K562 (cell line): ENCODE results near the gene MDFIC. TPM values are rescaled to one million over a fixed set of nuclear protein-coding genes. Genes with fewer than 3 reads are reported as not detected.

ENCODE experiments used
- ATAC-seq: fragments of 200-7000 bp; cut with Tn5 transposase; 3 replicates; pipeline ENCODE4 v1.9.1; 2020; ENCODE audit warnings: moderate library complexity
- BruUV-seq: library from RNA; stranded (reverse); fragments of 400-500 nt; replicated peaks from 2 replicates; lab custom pipeline; 2021; lab: Mats Ljungman, UMichigan
- CTCF ChIA-PET: fragments of 300-600 bp; formaldehyde crosslinking; extraction: SDS; loops from one replicate; lab custom pipeline; 2021; ENCODE audit warnings: low intra/inter-chr PET ratio; lab: Yijun Ruan, JAX
- POLR2A ChIA-PET: fragments of 300-600, 350-650 bp; sonication (Branson Sonifier 250); formaldehyde crosslinking; extraction: SDS; loops from one replicate; lab custom pipeline; 2021; ENCODE audit warnings: antibody characterized with exemption, inconsistent platforms; lab: Yijun Ruan, JAX
- DNase-seq, 4 experiments: peaks; one replicate each; pipeline versions ENCODE4 v3.0.0 to v3.0.0-alpha.2; 2011 to 2018; ENCODE audit warnings: low spot score in 3 of 4, mixed read lengths in 3 of 4; ENCODE audit errors: extremely low read depth in 1 of 4
- FAIRE-seq: peaks from 2 replicates; lab custom pipeline; 2011; peaks lifted over from hg19 to GRCh38; lab: Jason Lieb, UNC
- H2AFZ ChIP-seq: 2 replicates; pipeline ENCODE4 v1.6.0; 2011; ENCODE audit warnings: low read depth, low read length, control low read depth, inconsistent platforms
- H3K27ac ChIP-seq: fragments of 200-600 bp; 3 replicates; pipeline ENCODE4 v1.8.0; 2011; ENCODE audit warnings: low read depth, mild to moderate bottlenecking, control low read depth, inconsistent platforms, low read length, moderate library complexity, mixed read lengths; ENCODE audit errors: extremely low read depth
- H3K27me3 ChIP-seq, 2 experiments: fragments of 300-600 bp in 1 of 2; 2 replicates in 1 of 2; 3 replicates in 1 of 2; pipeline versions ENCODE4 v1.6.0 to v1.8.0; 2011; ENCODE audit warnings: inconsistent platforms in 2 of 2, low read length in 2 of 2, mild to moderate bottlenecking in 1 of 2, mixed read lengths in 1 of 2, moderate library complexity in 1 of 2; ENCODE audit not compliant: control insufficient read depth in 2 of 2, insufficient read depth in 2 of 2
- H3K36me3 ChIP-seq: fragments of 300-600 bp; 3 replicates; pipeline ENCODE4 v1.8.0; 2011; ENCODE audit warnings: mild to moderate bottlenecking, low read length, inconsistent platforms; ENCODE audit not compliant: control insufficient read depth, insufficient read depth
- H3K4me1 ChIP-seq, 2 experiments: fragments of 200-600 bp in 1 of 2; replicated peaks in 1 of 2; 2 replicates in 1 of 2; 3 replicates in 1 of 2; pipeline versions ENCODE4 v1.5.1 to v1.8.0; 2011; ENCODE audit warnings: inconsistent platforms in 2 of 2, low read length in 2 of 2, mild to moderate bottlenecking in 1 of 2, mixed read lengths in 1 of 2, moderate library complexity in 1 of 2; ENCODE audit not compliant: control insufficient read depth in 2 of 2, insufficient read depth in 2 of 2
- H3K4me2 ChIP-seq: 2 replicates; pipeline ENCODE4 v1.6.1; 2011; ENCODE audit warnings: low read length, control low read depth, inconsistent platforms, mixed read lengths; ENCODE audit not compliant: insufficient read depth
- H3K4me3 ChIP-seq: fragments of 200-600 bp; sonication (generic), shearing (Covaris generic); 2 replicates; pipeline ENCODE4 v1.5.1; 2016; ENCODE audit warnings: control low read depth, inconsistent platforms
- H3K79me2 ChIP-seq: fragments of 200-600 bp; 3 replicates; pipeline ENCODE4 v1.8.0; 2011; ENCODE audit warnings: low read length, inconsistent platforms; ENCODE audit not compliant: control insufficient read depth, insufficient read depth
- H3K9ac ChIP-seq, 2 experiments: 2 replicates each; pipeline versions ENCODE4 v1.6.0 to v1.6.1; 2011; ENCODE audit warnings: low read depth in 2 of 2, low read length in 2 of 2, control low read depth in 1 of 2, inconsistent platforms in 1 of 2, mild to moderate bottlenecking in 1 of 2, mixed read lengths in 1 of 2; ENCODE audit not compliant: insufficient read depth in 1 of 2
- H3K9me1 ChIP-seq: one replicate; pipeline ENCODE4 v1.6.0; 2011; ENCODE audit warnings: inconsistent platforms, mild to moderate bottlenecking, low read length, moderate library complexity; ENCODE audit not compliant: control insufficient read depth, insufficient read depth
- H3K9me3 ChIP-seq: replicated peaks from 2 replicates; pipeline ENCODE4 v1.5.1; 2011; ENCODE audit warnings: low read depth, low read length, inconsistent platforms; ENCODE audit not compliant: control insufficient read depth, insufficient read depth
- H4K20me1 ChIP-seq: replicated peaks from 2 replicates; pipeline ENCODE4 v1.6.1; 2011; ENCODE audit warnings: low read length, inconsistent platforms, mixed read lengths; ENCODE audit not compliant: control insufficient read depth, insufficient read depth
- ATF1 ChIP-seq, 2 experiments: fragments of 450-650 bp in 1 of 2; IDR thresholded peaks; 2 replicates each; pipeline ENCODE4 v1.6.1; 2016; ENCODE audit warnings: missing compliant biosample characterization in 1 of 2, missing genetic modification characterization in 1 of 2
- CC2D1A ChIP-seq: fragments of 450-650 bp; IDR thresholded peaks from 2 replicates; pipeline ENCODE4 v1.6.1; 2017; ENCODE audit warnings: mild to moderate bottlenecking
- E2F3 ChIP-seq: fragments of 250-450 bp; sonication (Bioruptor Pico); IDR thresholded peaks from 2 replicates; pipeline ENCODE4 v1.4.0; 2020; ENCODE audit warnings: mild to moderate bottlenecking
- ELK1 ChIP-seq: sonication (generic); formaldehyde crosslinking; IDR thresholded peaks from 2 replicates; pipeline ENCODE4 v1.8.1; 2022; ENCODE audit warnings: missing genetic modification reagents
- ERF ChIP-seq: fragments of 450-650 bp; formaldehyde crosslinking; IDR thresholded peaks from 2 replicates; pipeline ENCODE4 v1.4.0; 2020; ENCODE audit warnings: mild to moderate bottlenecking, mixed read lengths
- ETS2 ChIP-seq: IDR thresholded peaks from 2 replicates; pipeline ENCODE4 v1.6.1; 2016; ENCODE audit warnings: borderline replicate concordance, missing genetic modification characterization, mild to moderate bottlenecking, moderate library complexity, missing compliant biosample characterization; ENCODE audit not compliant: poor library complexity, severe bottlenecking
- MBD2 ChIP-seq: sonication (generic); IDR thresholded peaks from 2 replicates; pipeline ENCODE4 v1.6.1; 2016; ENCODE audit warnings: low read depth, borderline replicate concordance
- MEF2D ChIP-seq: conservative IDR thresholded peaks from 2 replicates; pipeline ENCODE4 v1.6.1; 2016; ENCODE audit warnings: low read depth, missing genetic modification characterization, missing compliant biosample characterization
- PML ChIP-seq: IDR thresholded peaks from 2 replicates; pipeline ENCODE4 v1.6.1; 2012; ENCODE audit warnings: low read length, inconsistent platforms
- PTBP1 ChIP-seq: fragments of 200-400 bp; formaldehyde crosslinking; IDR thresholded peaks from 2 replicates; pipeline ENCODE4 v1.6.1; 2017; ENCODE audit warnings: low read depth, low read length
- RFX7 ChIP-seq: fragments of 250-450 bp; sonication (Bioruptor Pico); IDR thresholded peaks from 2 replicates; pipeline ENCODE4 v1.5.1; 2021; ENCODE audit warnings: mild to moderate bottlenecking
- SPI1 ChIP-seq: IDR thresholded peaks from 2 replicates; pipeline ENCODE4 v1.6.1; 2011; ENCODE audit warnings: low read depth, low read length, control low read depth, borderline replicate concordance
- TEAD2 ChIP-seq: fragments of 450-650 bp; IDR thresholded peaks from 2 replicates; pipeline ENCODE4 v1.6.1; 2016; ENCODE audit warnings: missing genetic modification characterization, control low read depth, missing compliant biosample characterization
- ZFPM2 ChIP-seq: fragments of 250-450 bp; sonication (Bioruptor Pico); IDR thresholded peaks from 2 replicates; pipeline ENCODE4 v1.5.1; 2022; ENCODE audit warnings: mild to moderate bottlenecking
- ZNF41 ChIP-seq: fragments of 250-450 bp; sonication (Bioruptor Pico); conservative IDR thresholded peaks from 2 replicates; pipeline ENCODE4 v1.4.0; 2020; ENCODE audit warnings: mild to moderate bottlenecking
- ZSCAN29 ChIP-seq: fragments of 450-650 bp; IDR thresholded peaks from 2 replicates; pipeline ENCODE4 v1.6.1; 2017
- WGBS: fragments of 100-300 bp; shearing (Covaris generic); methylation state at CpG from one replicate; pipeline ENCODE4 v1.1.6; 2016; ENCODE audit warnings: low coverage, mixed read lengths; ENCODE audit not compliant: insufficient coverage; ENCODE audit errors: missing lambda C conversion rate; 5-methylcytosine and 5-hydroxymethylcytosine counted together
- in situ Hi-C: fragments of 300-500 bp; cut with MboI; formaldehyde crosslinking; loops from 4 replicates; pipeline ENCODE4 v1.15.0; 2018; ENCODE audit warnings: inconsistent platforms, mixed read lengths
- intact Hi-C: fragments of 100-400 bp; cut with micrococcal nuclease; formaldehyde crosslinking; loops from 2 replicates; pipeline ENCODE4 v1.14.2; 2022
- polyA plus RNA-seq, 8 experiments: library from polyadenylated mRNA; depleted of rRNA in 4 of 8; stranded (reverse) in 5 of 8; unstranded in 3 of 8; fragments of >200 nt; fragmentation: Nextera tagmentation in 2 of 8; fragmentation: Illumina TruSeq in 1 of 8; extraction: Ambion mirVana in 2 of 8; extraction: Trizol in 1 of 8; gene quantifications; 2 replicates each; pipeline versions ENCODE4 v1.2.1 to v1.2.3, GENCODE V29; 2011 to 2014; ENCODE audit warnings: inconsistent platforms in 1 of 8, missing spikeins in 1 of 8
- total RNA-seq, 7 experiments: library from RNA; depleted of rRNA in 6 of 7; stranded (reverse); fragments of >200 nt in 6 of 7; fragmentation: Illumina TruSeq in 2 of 7; extraction: Trizol in 2 of 7; gene quantifications; 2 replicates each; pipeline versions ENCODE4 v1.2.1 to v1.2.3, GENCODE V29; 2011 to 2021; ENCODE audit warnings: low replicate concordance in 1 of 7
- TF ChIP-seq, protein P1 (sequence below): sonication (generic); formaldehyde crosslinking; IDR thresholded peaks from 2 replicates; pipeline ENCODE4 v1.8.1; 2023; ENCODE audit warnings: mild to moderate bottlenecking, missing genetic modification reagents
- TF ChIP-seq, protein P2 (sequence below): sonication (generic); formaldehyde crosslinking; IDR thresholded peaks from 2 replicates; pipeline ENCODE4 v1.9.0; 2022; ENCODE audit warnings: mild to moderate bottlenecking, missing genetic modification reagents

Gene MDFIC
- total and polyA plus RNA-seq, 9 of the 15 experiments (the other 6 are each of a cell fraction or from before 2014, with no cell fraction given), result 0.13 to 0.24 TPM; not detected in 7

DNA sequence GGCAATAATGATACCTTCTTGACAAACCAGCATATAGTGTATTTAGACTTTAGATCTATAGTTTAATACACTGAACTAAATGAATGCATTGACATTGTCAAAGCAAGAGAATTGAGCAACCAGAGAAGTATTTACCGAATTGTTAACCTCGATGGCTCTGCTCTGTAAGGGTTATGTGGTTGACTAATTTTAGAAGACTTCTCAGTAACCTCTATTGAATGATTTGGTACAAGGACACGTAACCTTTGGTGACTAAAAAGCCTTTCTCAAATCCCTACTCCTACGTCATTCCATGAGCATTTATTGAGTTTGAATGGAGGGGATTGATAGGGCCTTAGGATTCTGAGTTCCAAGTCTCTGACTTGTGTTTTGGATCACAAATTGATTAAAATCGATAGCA is 67.6 kb downstream of the MDFIC start:
- Histone ChIP-seq H3K79me2 (no peaks in the 10 kb centered on the region), H4K20me1 (no peaks in the 10 kb centered on the region), H3K9me3 (peaks cover 3% of the 10 kb centered on the region; the same call in 1 of the 2 replicates), H3K9ac (no peak overlapping the region), H3K36me3 (no peaks in the 10 kb centered on the region), H3K4me3 (no peak overlapping the region), H3K27me3 (no peaks in the 10 kb centered on the region), H3K27ac (no peak overlapping the region), H3K9me1 (no peaks in the 10 kb centered on the region), H2AFZ (no peak overlapping the region), H3K4me1 (no peaks in the 10 kb centered on the region), H3K4me2 (no peak overlapping the region)
- FAIRE-seq (no peak), DNase-seq (no peak), ATAC-seq (no peak)
- 0% methylated on average over 5 of the region's 5 CpGs for WGBS
- POLR2A ChIA-PET, result no interaction called here
- intact Hi-C loops, result no loop called here
- TF ChIP-seq PML (no peak), PTBP1 (no peak), ETS2 (no peak), ELK1 (no peak), SPI1 (no peak), ZFPM2 (CRISPR knock-in tag) (no peak), CC2D1A (no peak), ZSCAN29 (no peak), MBD2 (no peak), ATF1 (CRISPR knock-in tag; IDR thresholded peaks at IDR 0.05) (no peak), ATF1 (tag; IDR thresholded peaks at IDR 0.05) (no peak), E2F3 (CRISPR knock-in tag) (no peak), ZNF41 (no peak), ERF (no peak), TEAD2 (no peak), MEF2D (tag) (no peak), RFX7 (CRISPR knock-in tag) (no peak)
- TF ChIP-seq, protein P1, sequence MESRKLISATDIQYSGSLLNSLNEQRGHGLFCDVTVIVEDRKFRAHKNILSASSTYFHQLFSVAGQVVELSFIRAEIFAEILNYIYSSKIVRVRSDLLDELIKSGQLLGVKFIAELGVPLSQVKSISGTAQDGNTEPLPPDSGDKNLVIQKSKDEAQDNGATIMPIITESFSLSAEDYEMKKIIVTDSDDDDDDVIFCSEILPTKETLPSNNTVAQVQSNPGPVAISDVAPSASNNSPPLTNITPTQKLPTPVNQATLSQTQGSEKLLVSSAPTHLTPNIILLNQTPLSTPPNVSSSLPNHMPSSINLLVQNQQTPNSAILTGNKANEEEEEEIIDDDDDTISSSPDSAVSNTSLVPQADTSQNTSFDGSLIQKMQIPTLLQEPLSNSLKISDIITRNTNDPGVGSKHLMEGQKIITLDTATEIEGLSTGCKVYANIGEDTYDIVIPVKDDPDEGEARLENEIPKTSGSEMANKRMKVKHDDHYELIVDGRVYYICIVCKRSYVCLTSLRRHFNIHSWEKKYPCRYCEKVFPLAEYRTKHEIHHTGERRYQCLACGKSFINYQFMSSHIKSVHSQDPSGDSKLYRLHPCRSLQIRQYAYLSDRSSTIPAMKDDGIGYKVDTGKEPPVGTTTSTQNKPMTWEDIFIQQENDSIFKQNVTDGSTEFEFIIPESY (CRISPR knock-in tag), result no peak
- TF ChIP-seq, protein P2, sequence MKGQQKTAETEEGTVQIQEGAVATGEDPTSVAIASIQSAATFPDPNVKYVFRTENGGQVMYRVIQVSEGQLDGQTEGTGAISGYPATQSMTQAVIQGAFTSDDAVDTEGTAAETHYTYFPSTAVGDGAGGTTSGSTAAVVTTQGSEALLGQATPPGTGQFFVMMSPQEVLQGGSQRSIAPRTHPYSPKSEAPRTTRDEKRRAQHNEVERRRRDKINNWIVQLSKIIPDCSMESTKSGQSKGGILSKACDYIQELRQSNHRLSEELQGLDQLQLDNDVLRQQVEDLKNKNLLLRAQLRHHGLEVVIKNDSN (CRISPR knock-in tag), result no peak
- BruUV-seq, result no TSS peak
- CTCF ChIA-PET, result no interaction called here
- in situ Hi-C loops, result no loop called here
